ENCODE data around the gene MPL.

GRCh38 chr1:43402089-43402865 lies 64.7 kb downstream of the MPL start:
- TF ChIP-seq CTCF (IDR thresholded peaks at IDR 0.05) (no peak), POLR2A (IDR thresholded peaks at IDR 0.05) (no peak), POLR2AphosphoS5 (IDR thresholded peaks at IDR 0.05) (no peak)
